Upper lobe of left lung (tissue), 6 donors: ENCODE results near the gene TMEM247. TPM values are rescaled to one million over a fixed set of nuclear protein-coding genes. Genes with fewer than 3 reads are reported as not detected.
A peak's percentile ranks its signal among the peaks of the same experiment; 100 is the strongest.

ENCODE experiments used
- ATAC-seq, 2 donors: fragments of 200-7000 bp; cut with Tn5 transposase; one replicate each; pipeline ENCODE4 v1.9.1; 2022; ENCODE audit warnings: mild to moderate bottlenecking in 2 of 2, moderate library complexity in 2 of 2; ENCODE audit not compliant: low FRiP score in 2 of 2
- DNase-seq, 2 donors: peaks; one replicate each; pipeline ENCODE4 v3.0.0-alpha.2; 2019 to 2020
- H3K27ac ChIP-seq, 4 donors: fragments of 200-600 bp; sonication (generic); one replicate each; pipeline ENCODE4 v1.5.1; 2016 to 2019
- H3K27me3 ChIP-seq, 4 donors: fragments of 200-600 bp; sonication (generic); one replicate each; pipeline ENCODE4 v1.5.1; 2017 to 2019
- H3K36me3 ChIP-seq, 4 donors: fragments of 200-600 bp; sonication (generic); one replicate each; pipeline ENCODE4 v1.5.1; 2016 to 2019
- H3K4me1 ChIP-seq, 4 donors: fragments of 200-600 bp; sonication (generic); one replicate each; pipeline ENCODE4 v1.5.1; 2018 to 2019
- H3K4me3 ChIP-seq, 4 donors: fragments of 200-600 bp; sonication (generic); one replicate each; pipeline ENCODE4 v1.5.1; 2017 to 2019; ENCODE audit warnings: mild to moderate bottlenecking in 2 of 4, moderate library complexity in 1 of 4
- H3K9me3 ChIP-seq, 4 donors: fragments of 200-600 bp; sonication (generic); one replicate each; pipeline ENCODE4 v1.5.1; 2018 to 2019
- EP300 ChIP-seq, 4 donors: sonication (generic); formaldehyde crosslinking; IDR thresholded peaks; one replicate each; pipeline ENCODE4 v1.5.1; 2017; ENCODE audit warnings: antibody characterized with exemption in 4 of 4, control low read depth in 2 of 4
- POLR2A ChIP-seq, 4 donors: fragments of 450-650 bp; IDR thresholded peaks; one replicate each; pipeline ENCODE4 v1.5.1; 2016 to 2017; ENCODE audit warnings: antibody characterized with exemption in 4 of 4, mild to moderate bottlenecking in 2 of 4
- POLR2AphosphoS5 ChIP-seq, 2 donors: sonication (generic); formaldehyde crosslinking; IDR thresholded peaks; one replicate each; pipeline ENCODE4 v1.5.1; 2017; ENCODE audit warnings: antibody characterized with exemption in 2 of 2
- WGBS, 2 donors: methylation state at CpG; one replicate each; pipeline ENCODE4 v1.1.5; 2017 to 2018; 5-methylcytosine and 5-hydroxymethylcytosine counted together
- total RNA-seq, 6 donors: library from RNA; depleted of rRNA in 4 of 6; stranded (reverse); fragments of >200 nt in 4 of 6; gene quantifications; one replicate each; pipeline versions ENCODE4 v1.1.0 to v1.2.1, GENCODE V29; 2016 to 2021
- TF ChIP-seq, protein P1 (sequence below), 6 experiments: fragments of 450-650 bp in 4 of 6; fragments of 200-600 bp in 2 of 6; sonication (generic) in 2 of 6; IDR thresholded peaks; one replicate each; pipeline ENCODE4 v1.5.1; 2016 to 2019; ENCODE audit warnings: antibody characterized with exemption in 6 of 6
- donor health status: DM: no; HTN: no; CAD: no; lungs with moderate emphysema.
- donor health status: DM: no; HTN: yes; CAD: no; lungs with severe emphysema.

Gene TMEM247
- total RNA-seq, 6 donors from 2014 or later = not detected

DNA sequence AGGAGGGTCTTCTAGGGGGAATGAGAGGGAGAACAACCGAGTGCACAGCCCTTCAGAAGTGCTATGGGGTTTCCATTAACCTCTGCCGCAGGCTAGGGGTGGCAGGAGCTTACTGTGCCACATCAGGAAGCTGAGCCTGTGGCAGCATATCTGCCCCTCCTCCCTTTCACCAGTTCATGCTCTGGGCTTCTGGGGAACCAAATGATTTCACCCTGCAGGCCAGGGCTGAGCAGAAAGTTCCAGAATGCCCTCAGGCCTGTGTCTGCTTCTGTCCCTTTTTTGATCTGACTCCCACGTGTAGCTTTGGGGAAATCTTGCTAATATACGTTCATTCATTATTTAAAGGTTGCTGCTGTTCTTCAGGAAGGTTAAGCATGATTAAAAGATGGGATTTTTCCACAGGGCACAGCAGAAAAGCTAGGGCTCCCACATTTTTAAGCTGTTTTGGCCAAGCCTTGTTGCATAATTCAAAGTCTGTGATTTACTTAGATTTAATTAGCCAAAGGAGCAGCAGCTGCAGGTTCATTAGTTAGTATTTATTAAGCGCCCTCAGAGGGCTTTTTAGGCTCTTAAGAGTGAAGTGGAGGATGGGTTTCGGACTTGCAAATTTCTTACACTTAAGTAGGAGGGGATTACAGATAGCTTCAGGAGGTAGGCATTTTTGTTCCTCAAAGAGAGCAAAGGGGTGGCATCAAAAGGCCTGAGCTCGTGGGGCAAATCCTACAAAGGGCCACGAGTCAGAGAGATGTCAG lies 10.2 kb downstream of the TMEM247 start:
- ATAC-seq (peak in 1 of 2 donors; percentile 19), DNase-seq (no peak)
- Histone ChIP-seq H3K4me1 (peaks cover 12 to 17% (median 13%) of the 10 kb centered on the region in 4 donors), H3K9me3 (no peaks in the 10 kb centered on the region), H3K27me3 (no peaks in the 10 kb centered on the region), H3K4me3 (no peak overlapping the region), H3K36me3 (no peaks in the 10 kb centered on the region), H3K27ac (no peak overlapping the region)
- TF ChIP-seq POLR2AphosphoS5 (IDR thresholded peaks at IDR 0.05) = no peak
- no peak for TF ChIP-seq POLR2A (IDR thresholded peaks at IDR 0.05)
- TF ChIP-seq, protein P1, sequence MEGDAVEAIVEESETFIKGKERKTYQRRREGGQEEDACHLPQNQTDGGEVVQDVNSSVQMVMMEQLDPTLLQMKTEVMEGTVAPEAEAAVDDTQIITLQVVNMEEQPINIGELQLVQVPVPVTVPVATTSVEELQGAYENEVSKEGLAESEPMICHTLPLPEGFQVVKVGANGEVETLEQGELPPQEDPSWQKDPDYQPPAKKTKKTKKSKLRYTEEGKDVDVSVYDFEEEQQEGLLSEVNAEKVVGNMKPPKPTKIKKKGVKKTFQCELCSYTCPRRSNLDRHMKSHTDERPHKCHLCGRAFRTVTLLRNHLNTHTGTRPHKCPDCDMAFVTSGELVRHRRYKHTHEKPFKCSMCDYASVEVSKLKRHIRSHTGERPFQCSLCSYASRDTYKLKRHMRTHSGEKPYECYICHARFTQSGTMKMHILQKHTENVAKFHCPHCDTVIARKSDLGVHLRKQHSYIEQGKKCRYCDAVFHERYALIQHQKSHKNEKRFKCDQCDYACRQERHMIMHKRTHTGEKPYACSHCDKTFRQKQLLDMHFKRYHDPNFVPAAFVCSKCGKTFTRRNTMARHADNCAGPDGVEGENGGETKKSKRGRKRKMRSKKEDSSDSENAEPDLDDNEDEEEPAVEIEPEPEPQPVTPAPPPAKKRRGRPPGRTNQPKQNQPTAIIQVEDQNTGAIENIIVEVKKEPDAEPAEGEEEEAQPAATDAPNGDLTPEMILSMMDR (IDR thresholded peaks at IDR 0.05) = no peak
- no peak for TF ChIP-seq EP300 (IDR thresholded peaks at IDR 0.05)
- whole genome bisulfite sequencing, 2 donors = 72 to 84% methylated on average over 8 of the region's 8 CpGs

DNA sequence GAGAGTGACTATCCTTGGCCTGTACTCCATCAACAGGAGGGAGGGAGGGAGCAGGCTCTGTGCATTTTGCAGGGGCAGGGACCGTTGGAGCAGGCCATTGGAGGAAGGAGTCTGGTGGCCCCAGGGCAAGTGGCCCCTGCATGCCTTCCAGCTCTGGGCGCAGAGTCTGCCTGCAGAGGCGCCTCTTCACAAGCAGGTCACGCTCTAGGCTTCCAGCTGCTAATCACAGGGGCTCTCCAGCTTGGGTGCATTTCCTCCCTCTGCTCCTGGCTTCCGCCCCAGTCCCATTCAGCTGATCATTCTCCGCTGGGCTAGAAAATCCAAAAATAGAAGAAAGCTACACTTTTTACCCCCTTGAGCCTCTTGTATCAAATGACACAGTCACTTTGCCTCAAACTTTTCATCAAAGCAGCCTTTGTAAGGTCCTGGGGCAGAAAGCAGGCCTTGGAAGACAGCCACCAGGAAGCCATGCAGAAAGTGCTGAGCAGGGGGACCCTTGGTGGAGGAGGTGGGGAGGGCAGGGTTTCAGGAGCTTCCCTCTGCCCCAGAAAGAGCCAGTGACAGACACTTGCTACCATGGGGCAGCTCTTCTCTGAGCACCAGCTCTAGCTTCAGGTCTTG lies 11.3 kb downstream of the TMEM247 start:
- Histone ChIP-seq H3K27me3 (no peaks in the 10 kb centered on the region), H3K4me1 (peaks cover 12 to 17% (median 13%) of the 10 kb centered on the region in 4 donors), H3K27ac (peak overlapping the region in 2 of 4 donors; percentile 38 to 48), H3K4me3 (no peak overlapping the region), H3K36me3 (no peaks in the 10 kb centered on the region), H3K9me3 (no peaks in the 10 kb centered on the region)
- DNase-seq = peak in 1 of 2 donors; percentile 50
- no peak for TF ChIP-seq POLR2A (IDR thresholded peaks at IDR 0.05)
- peak in 1 of 2 donors; percentile 27 for ATAC-seq
- WGBS, 2 donors = 29 to 34% methylated on average over 5 to 6 of the region's 6 CpGs

- Histone ChIP-seq H3K4me3 (no peak overlapping the region), H3K27me3 (no peaks in the 10 kb centered on the region), H3K36me3 (no peaks in the 10 kb centered on the region), H3K9me3 (no peaks in the 10 kb centered on the region), H3K4me1 (peaks cover 12 to 17% (median 13%) of the 10 kb centered on the region in 4 donors), H3K27ac (no peak overlapping the region)
- 85 to 89% methylated on average over 7 of the region's 7 CpGs for WGBS, 2 donors
- DNase-seq (no peak), ATAC-seq (no peak)
- TF ChIP-seq POLR2A (IDR thresholded peaks at IDR 0.05) (no peak), POLR2AphosphoS5 (IDR thresholded peaks at IDR 0.05) (no peak), EP300 (IDR thresholded peaks at IDR 0.05) (no peak)
- TF ChIP-seq, protein P1 (IDR thresholded peaks at IDR 0.05) = no peak
These were observed 12.9 kb downstream of the TMEM247 start for GRCh38 chr2:46492301-46492700.

- Histone ChIP-seq H3K4me3 (no peak overlapping the region), H3K9me3 (no peaks in the 10 kb centered on the region), H3K27ac (no peak overlapping the region), H3K4me1 (peaks cover 4 to 9% (median 5%) of the 10 kb centered on the region in 4 donors), H3K36me3 (no peaks in the 10 kb centered on the region), H3K27me3 (no peaks in the 10 kb centered on the region)
- TF ChIP-seq, protein P1 (IDR thresholded peaks at IDR 0.05) = no peak
- no peak for TF ChIP-seq POLR2A (IDR thresholded peaks at IDR 0.05)
- TF ChIP-seq EP300 (IDR thresholded peaks at IDR 0.05) = no peak
- TF ChIP-seq POLR2AphosphoS5 (IDR thresholded peaks at IDR 0.05) = no peak
- 59 to 61% methylated on average over 8 of the region's 8 CpGs for WGBS, 2 donors
- DNase-seq (no peak), ATAC-seq (no peak)
These were observed 14.0 kb downstream of the TMEM247 start for GRCh38 chr2:46493241-46493970.

- Histone ChIP-seq H3K9me3 (no peaks in the 10 kb centered on the region), H3K4me3 (no peak overlapping the region), H3K4me1 (peaks cover 4 to 9% (median 5%) of the 10 kb centered on the region in 4 donors), H3K27ac (no peak overlapping the region), H3K27me3 (no peaks in the 10 kb centered on the region), H3K36me3 (no peaks in the 10 kb centered on the region)
- DNase-seq = no peak
- WGBS, 2 donors = 58 to 68% methylated on average over 4 of the region's 4 CpGs
- ATAC-seq = no peak
- TF ChIP-seq, protein P1 (IDR thresholded peaks at IDR 0.05) = no peak
- TF ChIP-seq POLR2A (IDR thresholded peaks at IDR 0.05) (no peak), EP300 (IDR thresholded peaks at IDR 0.05) (no peak), POLR2AphosphoS5 (IDR thresholded peaks at IDR 0.05) (no peak)
These were observed 14.5 kb downstream of the TMEM247 start for GRCh38 chr2:46493971-46494250.
